ENCODE data around the gene KLF7. TPM values are rescaled to one million over a fixed set of nuclear protein-coding genes. Genes with fewer than 3 reads are reported as not detected.

KLF7 gene
- total RNA-seq, 1 experiment from 2014 or later, result 9.1 TPM

Other genes with a start within 250 kb of the KLF7 start
- gene CPO, start 226.4 kb downstream of the KLF7 start, total RNA-seq (2014; rRNA removed; shearing (Covaris generic)), result not detected in 2 replicates

Measured in A172 (cell line).